A549 (cell line): Measurements from ENCODE around the gene MARK3. TPM values are rescaled to one million over a fixed set of nuclear protein-coding genes. Genes with fewer than 3 reads are reported as not detected.

Experiments used
- ATAC-seq, 2 experiments: fragments of 200-7000 bp in 1 of 2; fragments of >200 bp in 1 of 2; cut with Nextera tagmentation in 1 of 2; cut with Tn5 transposase in 1 of 2; 3 replicates each; pipeline versions ENCODE4 v1.8.0 to v1.9.1; 2018 to 2020; ENCODE audit warnings: mild to moderate bottlenecking in 1 of 2, moderate library complexity in 1 of 2
- CTCF ChIA-PET: fragments of 300-600 bp; sonication (Branson Sonifier 250); formaldehyde crosslinking; extraction: SDS; loops from one replicate; lab custom pipeline; 2021; ENCODE audit warnings: antibody characterized with exemption, inconsistent platforms; lab: Yijun Ruan, JAX
- POLR2A ChIA-PET: fragments of 350-600 bp; formaldehyde crosslinking; extraction: SDS; loops from one replicate; lab custom pipeline; 2021; ENCODE audit warnings: antibody characterized with exemption, inconsistent platforms; lab: Yijun Ruan, JAX
- DNase-seq, 2 experiments: peaks; one replicate each; pipeline versions ENCODE4 v3.0.0 to v3.0.0-alpha.2; 2011 to 2016; ENCODE audit warnings: low read depth in 1 of 2, low spot score in 1 of 2
- FAIRE-seq: peaks from 2 replicates; lab custom pipeline; 2011; peaks lifted over from hg19 to GRCh38; lab: Jason Lieb, UNC
- H3K27ac ChIP-seq, 2 experiments: fragments of >200 bp; sonication (Bioruptor Twin); formaldehyde crosslinking; 3 replicates each; pipeline ENCODE4 v1.5.1; 2016 to 2017
- H3K4me1 ChIP-seq: fragments of >200 bp; sonication (Bioruptor Twin); formaldehyde crosslinking; 3 replicates; pipeline ENCODE4 v1.6.1; 2016
- H3K4me2 ChIP-seq: fragments of >200 bp; sonication (Bioruptor Twin); formaldehyde crosslinking; 3 replicates; pipeline ENCODE4 v1.6.1; 2016
- H3K4me3 ChIP-seq: fragments of >200 bp; sonication (Bioruptor Twin); formaldehyde crosslinking; 3 replicates; pipeline ENCODE4 v1.5.1; 2016
- H3K9me3 ChIP-seq: fragments of >200 bp; sonication (Bioruptor Twin); formaldehyde crosslinking; 3 replicates; pipeline ENCODE4 v1.6.1; 2016
- ATOH8 ChIP-seq: fragments of 250-450 bp; sonication (Bioruptor Pico); IDR thresholded peaks from 2 replicates; pipeline ENCODE4 v1.5.0; 2020; ENCODE audit warnings: low read depth, mild to moderate bottlenecking, moderate library complexity
- BCL3 ChIP-seq: fragments of >200 bp; sonication (Bioruptor Twin); formaldehyde crosslinking; IDR thresholded peaks from 3 replicates; pipeline ENCODE4 v1.6.1; 2016
- CBX2 ChIP-seq: fragments of 200-600 bp; sonication (generic); IDR thresholded peaks from 2 replicates; pipeline ENCODE4 v1.6.1; 2016; ENCODE audit warnings: low read depth, mild to moderate bottlenecking, borderline replicate concordance
- HES2 ChIP-seq: fragments of >200 bp; sonication (Bioruptor Twin); formaldehyde crosslinking; IDR thresholded peaks from 2 replicates; pipeline ENCODE4 v1.6.1; 2016
- HOXA7 ChIP-seq: fragments of 250-450 bp; sonication (Bioruptor Pico); IDR thresholded peaks from 2 replicates; pipeline ENCODE4 v1.5.0; 2020; ENCODE audit warnings: mild to moderate bottlenecking, moderate library complexity
- JUNB ChIP-seq: fragments of >200 bp; sonication (Bioruptor Twin); formaldehyde crosslinking; IDR thresholded peaks from 2 replicates; pipeline ENCODE4 v1.6.1; 2016
- KDM1A ChIP-seq: fragments of 200-600 bp; sonication (generic); IDR thresholded peaks from 2 replicates; pipeline ENCODE4 v1.6.1; 2016; ENCODE audit warnings: low read depth, mild to moderate bottlenecking
- MAFK ChIP-seq: fragments of 450-650 bp; IDR thresholded peaks from 2 replicates; pipeline ENCODE4 v1.6.1; 2014; ENCODE audit not compliant: partially characterized antibody
- NPAS2 ChIP-seq: fragments of 250-450 bp; sonication (Bioruptor Pico); IDR thresholded peaks from 2 replicates; pipeline ENCODE4 v1.8.0; 2022; ENCODE audit warnings: mild to moderate bottlenecking, moderate library complexity, borderline replicate concordance
- NR3C1 ChIP-seq: fragments of >200 bp; sonication (Bioruptor Twin); formaldehyde crosslinking; IDR thresholded peaks from 3 replicates; pipeline ENCODE4 v1.6.1; 2017
- RAD21 ChIP-seq, 2 experiments: fragments of >200 bp in 1 of 2; sonication (Bioruptor Twin) in 1 of 2; formaldehyde crosslinking in 1 of 2; IDR thresholded peaks in 1 of 2; conservative IDR thresholded peaks in 1 of 2; 2 replicates in 1 of 2; 3 replicates in 1 of 2; pipeline ENCODE4 v1.6.1; 2012 to 2018; ENCODE audit warnings: inconsistent platforms in 1 of 2
- RARB ChIP-seq: fragments of 250-450 bp; sonication (Bioruptor Pico); IDR thresholded peaks from 2 replicates; pipeline ENCODE4 v1.8.0; 2021; ENCODE audit warnings: mild to moderate bottlenecking, moderate library complexity
- REST ChIP-seq: fragments of 200-600 bp; sonication (generic); IDR thresholded peaks from 2 replicates; pipeline ENCODE4 v1.6.1; 2016; ENCODE audit warnings: antibody characterized with exemption, mild to moderate bottlenecking, moderate library complexity
- RNF2 ChIP-seq: fragments of 200-600 bp; sonication (generic); IDR thresholded peaks from 2 replicates; pipeline ENCODE4 v1.6.1; 2016; ENCODE audit warnings: low read depth, mild to moderate bottlenecking, antibody characterized with exemption, moderate library complexity, borderline replicate concordance
- ZC3H11A ChIP-seq: fragments of 450-650 bp; IDR thresholded peaks from 2 replicates; pipeline ENCODE4 v1.6.1; 2014; ENCODE audit warnings: antibody characterized with exemption, mild to moderate bottlenecking
- ZNF302 ChIP-seq: fragments of 250-450 bp; sonication (Bioruptor Pico); IDR thresholded peaks from 2 replicates; pipeline ENCODE4 v1.9.0; 2021; ENCODE audit warnings: inconsistent platforms, mild to moderate bottlenecking, moderate library complexity
- WGBS: methylation state at CpG from one replicate; pipeline ENCODE4 v1.1.6; 2017; ENCODE audit errors: missing lambda C conversion rate; 5-methylcytosine and 5-hydroxymethylcytosine counted together
- polyA plus RNA-seq, 4 experiments: library from polyadenylated mRNA; depleted of rRNA in 3 of 4; stranded (reverse); fragments of >200 nt; fragmentation: RNase III in 1 of 4; extraction: RNeasy Plus Mini Kit Qiagen cat#74134 plus additional on column Dnase treatment in 1 of 4; gene quantifications; 2 replicates in 3 of 4; 3 replicates in 1 of 4; pipeline ENCODE4 v1.2.3, GENCODE V29; 2011 to 2017

MARK3 gene
- polyA plus RNA-seq, 2 of the 4 experiments (the other 2 are of a cell fraction): 59.7 to 97.6 TPM

DNA sequence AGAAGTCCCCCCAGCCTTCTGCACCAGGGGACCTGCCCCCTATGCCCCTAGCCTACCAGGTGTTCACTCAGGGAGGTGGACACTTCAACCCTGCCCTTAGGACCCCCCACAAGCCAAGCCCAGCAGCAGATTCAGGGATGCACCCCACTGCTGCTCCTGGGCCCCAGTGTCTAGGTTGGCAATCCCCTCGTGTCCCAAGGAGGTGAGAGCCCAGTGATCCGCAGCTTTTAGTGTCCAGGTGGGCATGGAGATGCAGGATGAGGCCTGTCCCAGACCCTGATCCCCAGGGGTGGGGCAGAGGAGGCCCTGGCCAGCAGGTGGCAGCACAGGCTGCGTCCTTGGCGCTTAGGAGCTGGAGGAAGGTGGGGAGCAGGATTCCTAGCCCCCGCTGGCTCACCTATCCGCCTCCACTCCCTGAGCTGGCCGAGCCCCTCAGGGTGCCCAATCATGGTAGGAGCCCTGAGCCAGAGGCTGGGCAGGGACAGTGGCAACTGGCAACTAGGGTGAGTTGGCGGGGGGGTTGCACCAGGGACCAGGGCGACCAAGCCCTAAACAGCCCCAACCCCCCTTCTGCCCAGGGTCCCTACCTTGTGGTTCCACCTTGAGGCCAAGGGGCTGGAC, 133.3 kb downstream of the MARK3 start (continued):
- TF ChIP-seq ATOH8 (CRISPR knock-in tag): no peak
- no peak for TF ChIP-seq HOXA7 (CRISPR knock-in tag)
- peak; percentile 76 to 78 for TF ChIP-seq RAD21 (conservative IDR thresholded peaks at IDR 0.05 in 1 of 2, IDR thresholded peaks at IDR 0.05 in 1 of 2)
- TF ChIP-seq HES2: no peak
- TF ChIP-seq RARB (CRISPR knock-in tag): no peak
- no peak for TF ChIP-seq KDM1A
- TF ChIP-seq REST: no peak
- TF ChIP-seq MAFK: no peak
- no peak for TF ChIP-seq NR3C1
- no peak for TF ChIP-seq JUNB
- no peak for TF ChIP-seq BCL3
- no peak for TF ChIP-seq RNF2
- no peak for TF ChIP-seq NPAS2
- no peak for TF ChIP-seq ZNF302 (CRISPR knock-in tag)
- TF ChIP-seq ZC3H11A: no peak

DNA sequence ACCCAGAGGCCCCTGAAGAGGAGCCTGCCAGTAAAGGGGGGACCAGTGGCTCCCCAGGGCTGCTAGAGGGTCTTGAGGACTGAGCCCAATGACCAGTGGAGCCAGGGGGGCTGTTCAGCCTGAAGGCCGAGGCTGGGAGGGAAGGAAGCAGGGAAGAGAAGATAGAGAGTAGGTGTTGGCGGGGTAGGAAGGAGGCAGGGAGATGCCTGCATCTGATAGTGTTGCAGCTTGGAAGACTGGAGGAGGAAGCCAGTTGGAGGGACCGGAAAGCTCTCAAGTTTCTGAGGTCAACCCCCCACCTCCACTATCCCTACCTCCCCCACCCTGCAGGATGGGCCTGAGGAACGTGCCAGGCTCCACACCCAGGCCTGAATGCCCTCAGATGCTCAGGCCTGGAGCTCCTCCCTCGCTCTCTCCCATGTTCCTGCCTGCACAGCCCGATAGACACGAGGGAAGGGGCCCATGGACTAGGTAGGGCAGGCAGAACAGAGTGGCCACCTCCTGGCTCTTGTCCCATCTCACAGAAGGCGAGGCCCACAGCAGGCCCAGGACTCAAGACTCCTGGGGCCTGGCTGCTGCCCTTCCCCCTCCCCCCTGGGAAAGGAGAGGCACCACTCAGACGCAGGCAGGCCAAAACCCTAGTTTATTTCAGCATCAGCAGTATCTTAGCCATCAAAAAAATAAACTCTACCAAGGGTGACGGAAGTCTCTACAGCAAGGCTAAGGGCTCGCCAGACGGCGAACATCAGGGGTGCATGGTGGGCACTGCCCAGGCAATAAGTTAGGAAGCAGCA, 134.0 kb downstream of the MARK3 start:
- no peak for FAIRE-seq
- WGBS: 67% methylated on average over 12 of the region's 13 CpGs
- Histone ChIP-seq H3K4me3 (no peak overlapping the region), H3K4me1 (peaks cover 41% of the 10 kb centered on the region), H3K27ac (peak overlapping the region; percentile 24 to 48; a peak in 4 of 6 replicates), H3K9me3 (no peaks in the 10 kb centered on the region), H3K4me2 (peak overlapping the region; percentile 30; the same call in 2 of the 3 replicates)
- peak in 1 of 2 experiments; percentile 61 for DNase-seq
- ATAC-seq: peak; percentile 8 to 33; a peak in 5 of 6 replicates
- ChIA-PET POLR2A (interaction anchor here (0.8 to 1.5 kb wide), 2 partner anchors 9 to 23 kb away, joined by 4 read pairs; no protein-coding TSS in a partner anchor), CTCF (interaction anchor here (0.6 to 10.0 kb wide), 20 partner anchors 9 to 404 kb away, joined by 3 to 489 read pairs (median 3); partner anchors contain the start of genes BAG5 and TRMT61A)
- TF ChIP-seq MAFK (peak; percentile 38), HOXA7 (CRISPR knock-in tag) (no peak), CBX2 (no peak)
